Tibial artery (tissue), 4 donors: ENCODE data around the gene DLG3.

ENCODE experiments used
- DNase-seq, 2 donors: peaks; one replicate each; pipeline ENCODE4 v3.0.0-alpha.2; 2019
- H3K27ac ChIP-seq, 2 donors: fragments of 200-600 bp; sonication (generic) in 1 of 2; 1 replicate in 1 of 2; 2 replicates in 1 of 2; pipeline ENCODE4 v1.5.1; 2018 to 2019; ENCODE audit warnings: mild to moderate bottlenecking in 1 of 2
- H3K27me3 ChIP-seq, 2 donors: fragments of 200-600 bp; sonication (generic) in 1 of 2; one replicate each; pipeline versions ENCODE4 v1.5.1 to v1.6.0; 2016 to 2019
- H3K36me3 ChIP-seq, 3 donors: fragments of 200-600 bp; sonication (generic) in 2 of 3; one replicate each; pipeline ENCODE4 v1.5.1; 2016 to 2019; ENCODE audit warnings: mild to moderate bottlenecking in 2 of 3
- H3K4me1 ChIP-seq, 4 donors: fragments of 200-600 bp; sonication (generic) in 2 of 4; 1 replicate in 3 of 4; 2 replicates in 1 of 4; pipeline ENCODE4 v1.5.1; 2016 to 2019
- H3K4me3 ChIP-seq, 2 donors: fragments of 200-600 bp; sonication (generic) in 1 of 2; 1 replicate in 1 of 2; 2 replicates in 1 of 2; pipeline ENCODE4 v1.5.1; 2018 to 2019; ENCODE audit warnings: mild to moderate bottlenecking in 2 of 2
- H3K9me3 ChIP-seq, 3 donors: fragments of 200-600 bp; sonication (generic) in 1 of 3; one replicate each; pipeline ENCODE4 v1.5.1; 2016 to 2019
- intact Hi-C: fragments of 100-400 bp; cut with DNase I; formaldehyde crosslinking; loops from one replicate; pipeline ENCODE4 v1.15.0; 2023; ENCODE audit warnings: low total_unique reads
- TF ChIP-seq, protein P1 (sequence below), 2 experiments: fragments of 200-600 bp in 1 of 2; fragments of 450-650 bp in 1 of 2; IDR thresholded peaks; one replicate each; pipeline ENCODE4 v1.5.1; 2017 to 2019; ENCODE audit warnings: antibody characterized with exemption in 2 of 2, mild to moderate bottlenecking in 1 of 2, moderate library complexity in 1 of 2

The DLG3 gene

DNA sequence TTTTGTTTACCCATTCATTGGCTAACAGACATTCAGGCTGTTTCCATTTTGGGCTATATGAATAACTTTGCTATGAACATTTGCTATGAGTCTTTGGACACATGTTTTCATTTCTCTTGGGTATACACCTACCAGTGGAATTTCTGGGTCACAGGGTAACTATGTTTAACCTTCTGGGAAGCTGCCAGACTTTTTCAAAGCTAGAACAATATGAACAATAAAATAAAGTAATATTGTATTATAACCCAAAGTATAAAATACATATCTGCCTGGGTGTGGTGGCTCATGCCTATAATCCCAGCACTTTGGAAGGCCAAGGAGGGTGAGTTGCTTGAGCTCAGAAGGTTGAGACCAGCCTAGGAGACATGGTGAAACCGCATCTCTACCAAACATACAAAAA, 90.6 kb downstream of the DLG3 start:
- intact Hi-C loops = no loop called here
- TF ChIP-seq, protein P1, sequence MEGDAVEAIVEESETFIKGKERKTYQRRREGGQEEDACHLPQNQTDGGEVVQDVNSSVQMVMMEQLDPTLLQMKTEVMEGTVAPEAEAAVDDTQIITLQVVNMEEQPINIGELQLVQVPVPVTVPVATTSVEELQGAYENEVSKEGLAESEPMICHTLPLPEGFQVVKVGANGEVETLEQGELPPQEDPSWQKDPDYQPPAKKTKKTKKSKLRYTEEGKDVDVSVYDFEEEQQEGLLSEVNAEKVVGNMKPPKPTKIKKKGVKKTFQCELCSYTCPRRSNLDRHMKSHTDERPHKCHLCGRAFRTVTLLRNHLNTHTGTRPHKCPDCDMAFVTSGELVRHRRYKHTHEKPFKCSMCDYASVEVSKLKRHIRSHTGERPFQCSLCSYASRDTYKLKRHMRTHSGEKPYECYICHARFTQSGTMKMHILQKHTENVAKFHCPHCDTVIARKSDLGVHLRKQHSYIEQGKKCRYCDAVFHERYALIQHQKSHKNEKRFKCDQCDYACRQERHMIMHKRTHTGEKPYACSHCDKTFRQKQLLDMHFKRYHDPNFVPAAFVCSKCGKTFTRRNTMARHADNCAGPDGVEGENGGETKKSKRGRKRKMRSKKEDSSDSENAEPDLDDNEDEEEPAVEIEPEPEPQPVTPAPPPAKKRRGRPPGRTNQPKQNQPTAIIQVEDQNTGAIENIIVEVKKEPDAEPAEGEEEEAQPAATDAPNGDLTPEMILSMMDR (IDR thresholded peaks at IDR 0.05) = no peak
- DNase-seq = no peak
- Histone ChIP-seq H3K27ac (no peak overlapping the region), H3K4me3 (no peak overlapping the region), H3K4me1 (no peaks in the 10 kb centered on the region), H3K27me3 (no peaks in the 10 kb centered on the region), H3K36me3 (no peaks in the 10 kb centered on the region), H3K9me3 (no peaks in the 10 kb centered on the region)

DNA sequence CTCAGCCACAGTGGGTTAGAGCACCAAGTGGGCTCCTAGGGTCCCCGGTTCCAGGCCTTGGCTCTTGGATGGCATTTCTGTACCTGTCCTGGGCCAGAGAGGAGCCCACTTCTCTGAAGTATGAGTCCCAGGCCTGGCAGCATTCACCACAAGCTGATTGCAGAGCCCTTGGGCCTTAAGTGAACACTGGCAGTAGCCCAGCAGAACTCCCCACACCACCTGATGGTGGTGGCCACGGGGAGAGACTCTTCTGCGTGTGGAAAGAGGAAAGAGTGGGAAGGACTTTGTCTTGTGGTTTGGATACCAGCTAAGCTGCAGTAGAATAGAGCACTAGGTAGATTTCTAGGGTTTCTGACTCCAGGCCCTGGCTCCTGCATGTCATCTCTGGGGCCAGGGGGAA, 104.8 kb downstream of the DLG3 start:
- TF ChIP-seq, protein P1 (IDR thresholded peaks at IDR 0.05) = no peak
- intact Hi-C loops = no loop called here
- no peak overlapping the region for H3K4me3 ChIP-seq

DNA sequence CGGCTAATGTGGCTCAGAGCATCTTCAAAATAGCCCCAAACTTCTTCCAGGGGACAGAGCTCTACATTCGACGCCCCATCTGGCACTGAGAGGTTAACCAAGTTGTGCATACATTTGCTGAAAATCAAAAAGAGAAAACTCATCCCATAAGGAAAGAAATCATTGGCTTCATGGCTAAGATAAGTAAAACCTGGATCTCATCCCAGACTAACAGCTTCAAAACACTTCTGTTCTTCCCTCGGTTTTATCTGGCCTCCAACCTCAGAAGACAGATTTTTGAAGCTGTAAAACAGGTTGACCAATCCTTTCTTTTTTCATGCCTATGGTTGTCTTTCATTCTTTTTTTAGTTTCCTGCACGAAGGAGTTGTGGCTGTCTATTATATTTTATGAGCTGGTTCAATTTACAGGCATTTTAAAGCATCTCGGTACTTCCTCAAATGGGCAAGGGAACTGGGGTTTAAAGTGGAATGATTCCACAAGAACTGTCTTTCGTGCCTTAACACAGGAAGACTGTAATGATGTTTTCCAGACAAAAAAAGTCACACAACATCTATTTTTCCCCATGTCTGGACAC, 107.6 kb downstream of the DLG3 start:
- intact Hi-C loops = loop anchor here (10.0 kb wide), 1 partner anchor 97 kb away; no protein-coding TSS in a partner anchor
- H3K27me3 ChIP-seq = no peaks in the 10 kb centered on the region
- TF ChIP-seq, protein P1 (IDR thresholded peaks at IDR 0.05) = no peak
- no peaks in the 10 kb centered on the region for H3K36me3 ChIP-seq
- no peaks in the 10 kb centered on the region for H3K4me1 ChIP-seq
- no peak overlapping the region for H3K27ac ChIP-seq
- DNase-seq = no peak
- no peak overlapping the region for H3K4me3 ChIP-seq
- no peaks in the 10 kb centered on the region for H3K9me3 ChIP-seq

More for the DNA sequence above, 104.8 kb downstream of the DLG3 start:
- no peaks in the 10 kb centered on the region for H3K9me3 ChIP-seq
- H3K27ac ChIP-seq = no peak overlapping the region
- H3K27me3 ChIP-seq = no peaks in the 10 kb centered on the region
- H3K4me1 ChIP-seq = no peaks in the 10 kb centered on the region
- H3K36me3 ChIP-seq = no peaks in the 10 kb centered on the region
- no peak for DNase-seq

DNA sequence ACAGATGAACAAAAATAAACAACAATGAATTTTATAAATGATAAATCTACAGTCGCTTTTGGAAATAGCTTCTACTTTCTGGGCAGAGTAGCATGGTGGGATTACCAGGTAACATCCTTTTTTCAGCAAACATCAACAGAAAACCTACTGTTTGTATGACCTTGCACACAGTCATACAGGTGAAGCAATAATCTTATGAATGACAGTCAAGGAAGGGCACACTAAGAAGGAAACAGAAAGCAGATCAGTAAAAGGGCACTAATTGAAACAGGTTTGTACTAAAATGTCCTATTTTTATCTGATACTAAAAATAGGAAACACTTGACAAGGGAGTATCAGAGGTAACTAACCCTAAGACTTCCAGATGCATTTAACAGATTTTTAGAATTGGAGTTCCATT, 108.9 kb downstream of the DLG3 start:
- no peaks in the 10 kb centered on the region for H3K27me3 ChIP-seq
- H3K9me3 ChIP-seq = no peaks in the 10 kb centered on the region
- H3K36me3 ChIP-seq = no peaks in the 10 kb centered on the region
- TF ChIP-seq, protein P1 (IDR thresholded peaks at IDR 0.05) = no peak
- H3K4me1 ChIP-seq = no peaks in the 10 kb centered on the region
- intact Hi-C loops = loop anchor here (10.0 kb wide), 1 partner anchor 99 kb away; no protein-coding TSS in a partner anchor
- H3K4me3 ChIP-seq = no peak overlapping the region
- H3K27ac ChIP-seq = no peak overlapping the region
- no peak for DNase-seq

DNA sequence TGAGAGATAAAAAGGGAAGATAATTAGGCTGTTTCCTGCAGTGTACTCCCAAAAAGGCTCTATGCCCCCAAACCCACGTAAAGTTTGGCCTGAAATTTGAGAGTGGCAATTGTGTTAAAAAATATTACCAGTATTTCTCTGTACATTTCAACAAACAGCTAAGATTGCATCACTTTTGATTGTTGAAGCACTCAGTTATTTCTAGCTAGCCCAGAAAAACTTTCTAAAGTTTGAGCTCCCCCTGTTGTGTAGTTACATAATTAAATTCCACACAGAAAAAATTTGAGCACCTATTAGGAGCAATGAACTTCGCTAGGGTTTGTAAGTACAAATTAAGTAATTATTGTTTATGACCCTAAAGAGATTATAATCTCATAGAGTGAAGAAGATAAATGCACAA, 109.4 kb downstream of the DLG3 start:
- Histone ChIP-seq H3K36me3 (no peaks in the 10 kb centered on the region), H3K9me3 (peaks cover 0 to 4% (median 0%) of the 10 kb centered on the region in 3 donors), H3K4me1 (no peaks in the 10 kb centered on the region), H3K4me3 (no peak overlapping the region), H3K27ac (no peak overlapping the region), H3K27me3 (no peaks in the 10 kb centered on the region)
- intact Hi-C loops = loop anchor here (10.0 kb wide), 1 partner anchor 99 kb away; no protein-coding TSS in a partner anchor
- no peak for DNase-seq
- TF ChIP-seq, protein P1 (IDR thresholded peaks at IDR 0.05) = peak in 1 of 2 experiments; percentile 19
